Right lobe of liver (tissue), 6 donors: ENCODE measurements around the gene DOCK1. TPM values are rescaled to one million over a fixed set of nuclear protein-coding genes. Genes with fewer than 3 reads are reported as not detected.

Experiments used
- ATAC-seq, 4 donors: fragments of 200-7000 bp; cut with Tn5 transposase; one replicate each; pipeline ENCODE4 v1.9.1; 2020; ENCODE audit warnings: mild to moderate bottlenecking in 4 of 4, moderate library complexity in 4 of 4
- DNase-seq, 3 donors: peaks; one replicate each; pipeline ENCODE4 v3.0.0-alpha.2; 2020
- H3K27ac ChIP-seq, 3 donors: fragments of 200-600 bp; one replicate each; pipeline ENCODE4 v1.8.0; 2022
- H3K27me3 ChIP-seq, 2 donors: fragments of 200-600 bp; one replicate each; pipeline ENCODE4 v1.8.0; 2022
- H3K36me3 ChIP-seq, 4 donors: fragments of 200-600 bp; sonication (generic) in 1 of 4; one replicate each; pipeline versions ENCODE4 v1.5.1 to v1.8.0; 2017 to 2022; ENCODE audit warnings: control low read depth in 1 of 4
- H3K4me1 ChIP-seq, 4 donors: fragments of 200-600 bp; sonication (generic) in 1 of 4; one replicate each; pipeline versions ENCODE4 v1.5.1 to v1.8.0; 2017 to 2022; ENCODE audit warnings: control low read depth in 1 of 4
- H3K4me3 ChIP-seq, 3 donors: fragments of 200-600 bp; one replicate each; pipeline ENCODE4 v1.8.0; 2022
- H3K9me3 ChIP-seq, 4 donors: fragments of 200-600 bp; sonication (generic) in 1 of 4; one replicate each; pipeline versions ENCODE4 v1.5.1 to v1.8.0; 2017 to 2022; ENCODE audit warnings: control low read depth in 1 of 4
- POLR2A ChIP-seq: fragments of 450-650 bp; IDR thresholded peaks from one replicate; pipeline ENCODE4 v1.6.1; 2017; ENCODE audit warnings: antibody characterized with exemption, mild to moderate bottlenecking
- WGBS: methylation state at CpG from one replicate; pipeline ENCODE4 v1.1.6; 2018; ENCODE audit warnings: low coverage, low lambda C conversion rate; ENCODE audit not compliant: insufficient coverage; ENCODE audit errors: missing lambda C conversion rate; 5-methylcytosine and 5-hydroxymethylcytosine counted together
- intact Hi-C, 2 donors: fragments of 100-400 bp; cut with DNase I; formaldehyde crosslinking; loops; one replicate each; pipeline versions ENCODE4 v1.11.2 to v1.14.1; 2022
- total RNA-seq, 6 experiments: library from RNA; depleted of rRNA in 2 of 6; stranded (reverse); fragments of >200 nt in 2 of 6; fragmentation: NEBNext Ultra II Directional in 3 of 6; extraction: Animal tissue kit (Norgen Biotek cat#: 25700) in 3 of 6; gene quantifications; one replicate each; pipeline versions ENCODE4 v1.1.0 to v1.2.4, GENCODE V29; 2016 to 2023
- TF ChIP-seq, protein P1 (sequence below), 4 donors: fragments of 200-600 bp in 3 of 4; fragments of 450-650 bp in 1 of 4; IDR thresholded peaks; one replicate each; pipeline versions ENCODE4 v1.5.1 to v1.8.0; 2016 to 2022; ENCODE audit warnings: antibody characterized with exemption in 4 of 4, mild to moderate bottlenecking in 2 of 4
- donor health status: DM: no; HTN: yes; CAD: no.
- donor health status: DM: no; HTN: no; CAD: no.
- donor health status: DM: no; HTN: no; CAD: no.
- donor health status: DM: no; HTN: yes; CAD: no.
- donor health status: DM: no; HTN: yes; CAD: no.

The DOCK1 gene
- total RNA-seq, 6 experiments from 2014 or later, result 13.8 to 17.8 (median 14.6) TPM

- no peak for DNase-seq
- Histone ChIP-seq H3K4me1 (no peaks in the 10 kb centered on the region), H3K27me3 (no peaks in the 10 kb centered on the region), H3K4me3 (no peak overlapping the region), H3K27ac (no peak overlapping the region), H3K36me3 (no peaks in the 10 kb centered on the region), H3K9me3 (no peaks in the 10 kb centered on the region)
- intact Hi-C loops, result no loop called here
- 82% methylated on average over 1 of the region's 5 CpGs for WGBS
- TF ChIP-seq POLR2A, result no peak
- TF ChIP-seq, protein P1, sequence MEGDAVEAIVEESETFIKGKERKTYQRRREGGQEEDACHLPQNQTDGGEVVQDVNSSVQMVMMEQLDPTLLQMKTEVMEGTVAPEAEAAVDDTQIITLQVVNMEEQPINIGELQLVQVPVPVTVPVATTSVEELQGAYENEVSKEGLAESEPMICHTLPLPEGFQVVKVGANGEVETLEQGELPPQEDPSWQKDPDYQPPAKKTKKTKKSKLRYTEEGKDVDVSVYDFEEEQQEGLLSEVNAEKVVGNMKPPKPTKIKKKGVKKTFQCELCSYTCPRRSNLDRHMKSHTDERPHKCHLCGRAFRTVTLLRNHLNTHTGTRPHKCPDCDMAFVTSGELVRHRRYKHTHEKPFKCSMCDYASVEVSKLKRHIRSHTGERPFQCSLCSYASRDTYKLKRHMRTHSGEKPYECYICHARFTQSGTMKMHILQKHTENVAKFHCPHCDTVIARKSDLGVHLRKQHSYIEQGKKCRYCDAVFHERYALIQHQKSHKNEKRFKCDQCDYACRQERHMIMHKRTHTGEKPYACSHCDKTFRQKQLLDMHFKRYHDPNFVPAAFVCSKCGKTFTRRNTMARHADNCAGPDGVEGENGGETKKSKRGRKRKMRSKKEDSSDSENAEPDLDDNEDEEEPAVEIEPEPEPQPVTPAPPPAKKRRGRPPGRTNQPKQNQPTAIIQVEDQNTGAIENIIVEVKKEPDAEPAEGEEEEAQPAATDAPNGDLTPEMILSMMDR (IDR thresholded peaks at IDR 0.05), result no peak
- ATAC-seq, result no peak
Observed at GRCh38 chr10:127089446-127089845, 184.2 kb downstream of the DOCK1 start.

- H3K27me3 ChIP-seq, result no peaks in the 10 kb centered on the region
- 91% methylated on average over 7 of the region's 8 CpGs for WGBS
- H3K4me3 ChIP-seq, result no peak overlapping the region
- H3K27ac ChIP-seq, result no peak overlapping the region
- no peaks in the 10 kb centered on the region for H3K4me1 ChIP-seq
- no peaks in the 10 kb centered on the region for H3K36me3 ChIP-seq
- DNase-seq (no peak), ATAC-seq (no peak)
- TF ChIP-seq, protein P1 (IDR thresholded peaks at IDR 0.05), result no peak
- TF ChIP-seq POLR2A, result no peak
- intact Hi-C loops, result no loop called here
- no peaks in the 10 kb centered on the region for H3K9me3 ChIP-seq
Observed at GRCh38 chr10:127090138-127090537, 184.9 kb downstream of the DOCK1 start.

DNA sequence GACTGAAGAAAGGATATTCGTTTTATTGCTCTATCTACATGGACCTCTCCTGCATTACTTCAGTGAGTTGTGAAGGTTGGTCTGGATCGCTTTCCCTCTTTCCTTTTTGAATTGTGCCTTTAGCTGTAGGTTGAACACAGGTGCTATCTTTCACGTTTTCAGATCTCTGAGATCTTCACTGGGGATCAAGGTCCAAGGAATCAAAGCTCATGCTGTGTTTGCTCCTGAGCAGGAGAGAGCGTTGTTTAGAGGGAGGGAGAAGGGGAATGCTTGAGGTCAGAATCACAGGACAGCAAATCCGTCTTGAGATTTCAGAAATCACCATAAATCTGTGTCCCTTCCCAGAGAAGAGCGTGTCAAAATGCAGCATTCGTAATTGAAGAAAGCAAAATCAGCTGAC, 186.1 kb downstream of the DOCK1 start:
- Histone ChIP-seq H3K27ac (no peak overlapping the region), H3K9me3 (no peaks in the 10 kb centered on the region), H3K27me3 (no peaks in the 10 kb centered on the region), H3K36me3 (no peaks in the 10 kb centered on the region), H3K4me3 (no peak overlapping the region), H3K4me1 (no peaks in the 10 kb centered on the region)
- intact Hi-C loops, result no loop called here
- ATAC-seq, result no peak
- no peak for TF ChIP-seq POLR2A
- TF ChIP-seq, protein P1 (IDR thresholded peaks at IDR 0.05), result no peak
- no peak for DNase-seq
- 91% methylated on average over 7 of the region's 7 CpGs for WGBS

DNA sequence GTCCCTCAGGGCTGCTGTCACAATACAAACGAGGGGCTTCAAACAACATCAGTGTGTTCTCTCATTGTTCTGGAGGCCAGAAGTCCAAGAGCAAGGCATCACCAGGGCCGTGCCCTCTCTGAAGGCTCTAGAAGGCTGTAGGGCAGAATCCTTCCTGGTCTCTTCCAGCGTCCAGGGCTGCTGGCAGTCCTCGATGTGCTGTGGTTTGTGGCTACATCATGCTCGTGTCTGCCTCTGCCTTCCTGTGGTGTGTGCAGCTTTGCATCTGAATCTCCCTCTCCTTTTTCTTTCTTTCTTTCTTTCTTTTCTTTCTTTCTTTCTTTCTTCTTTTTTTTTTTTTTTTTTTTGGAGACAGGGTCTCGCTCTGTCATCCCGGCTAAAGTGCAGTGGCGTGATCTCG, 187.7 kb downstream of the DOCK1 start:
- WGBS, result 89% methylated on average over 8 of the region's 9 CpGs
- ATAC-seq, result no peak

DNA sequence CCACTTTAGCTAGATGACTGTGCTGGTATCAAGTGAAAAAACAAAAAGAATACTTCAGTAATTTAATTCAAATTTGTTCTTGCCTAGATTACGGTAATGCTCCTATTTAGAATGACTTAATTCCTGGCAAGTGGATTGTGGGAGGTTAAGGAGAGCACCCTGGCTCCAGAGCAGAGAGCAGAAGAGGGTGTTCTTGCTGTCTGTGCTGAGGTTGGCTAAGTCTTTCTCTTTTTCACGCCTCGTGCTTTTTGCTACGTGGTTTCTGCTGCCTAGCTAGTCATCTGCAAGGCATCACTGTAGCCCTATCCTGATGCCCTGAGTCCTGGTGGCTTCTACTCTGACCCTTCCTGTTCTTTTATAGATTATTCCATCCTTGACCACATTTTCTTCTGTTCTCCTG, 189.8 kb downstream of the DOCK1 start:
- DNase-seq (no peak), ATAC-seq (no peak)
- Histone ChIP-seq H3K36me3 (no peaks in the 10 kb centered on the region), H3K4me3 (no peak overlapping the region), H3K4me1 (no peaks in the 10 kb centered on the region), H3K27me3 (no peaks in the 10 kb centered on the region), H3K27ac (no peak overlapping the region), H3K9me3 (no peaks in the 10 kb centered on the region)
- 98% methylated on average over 3 of the region's 4 CpGs for WGBS
- TF ChIP-seq, protein P1 (IDR thresholded peaks at IDR 0.05), result no peak
- TF ChIP-seq POLR2A, result no peak
- intact Hi-C loops, result no loop called here

More for the DNA sequence above, 187.7 kb downstream of the DOCK1 start:
- no peak for TF ChIP-seq POLR2A
- Histone ChIP-seq H3K9me3 (no peaks in the 10 kb centered on the region), H3K36me3 (no peaks in the 10 kb centered on the region), H3K27me3 (no peaks in the 10 kb centered on the region), H3K27ac (no peak overlapping the region), H3K4me3 (no peak overlapping the region), H3K4me1 (no peaks in the 10 kb centered on the region)
- no peak for DNase-seq
- intact Hi-C loops, result no loop called here
